ENCODE results near the gene PKIG. TPM values are rescaled to one million over a fixed set of nuclear protein-coding genes. Genes with fewer than 3 reads are reported as not detected.

PKIG gene
- total and polyA plus RNA-seq, 10 of the 15 experiments (the other 5 are each of a cell fraction or from before 2014, with no cell fraction given), result 5.7 to 82.3 (median 39.7) TPM

- no peak for TF ChIP-seq ZBTB11 (CRISPR knock-in tag; IDR thresholded peaks at IDR 0.05)
- TF ChIP-seq TCF12 (IDR thresholded peaks at IDR 0.05; ENCODE audit: low read depth, low read length), result peak; percentile 56; the same call in 1 of the 2 replicates
- TF ChIP-seq KAT2A (conservative IDR thresholded peaks at IDR 0.05; ENCODE audit: control insufficient read depth, low read depth, low read length), result no peak
- no peak for TF ChIP-seq ESRRA (IDR thresholded peaks at IDR 0.05; ENCODE audit: low read length)
- no peak for TF ChIP-seq SUPT20H (IDR thresholded peaks at IDR 0.05; ENCODE audit: borderline replicate concordance, control insufficient read depth, low read depth, low read length)
- TF ChIP-seq EED (IDR thresholded peaks at IDR 0.05; ENCODE audit: low read depth), result 0 out of 2 replicates have a peak, but pooled peaks have one; percentile 58
- TF ChIP-seq IKZF2 (IDR thresholded peaks at IDR 0.05), result peak; percentile 14 to 22; a peak in 1 of 4 replicates
- TF ChIP-seq MEF2B (IDR thresholded peaks at IDR 0.05; ENCODE audit: partially characterized antibody, poor library complexity, severe bottlenecking), result peak; percentile 33
These were observed 32.9 kb downstream of the PKIG start (continued) for GRCh38 chr20:44615169-44615791.
